K562 (cell line): ENCODE data around the gene CCT8L2. TPM values are rescaled to one million over a fixed set of nuclear protein-coding genes. Genes with fewer than 3 reads are reported as not detected.
"Not testable (repeated sequence)": the region's sequence is repeated elsewhere in the genome, so short reads cannot be mapped to it uniquely, and the experiment has no call there.

ENCODE experiments used
- AFF1 ChIP-seq, 2 experiments: fragments of 450-650 bp; IDR thresholded peaks; 2 replicates each; pipeline ENCODE4 v1.6.1; 2018; ENCODE audit warnings: mild to moderate bottlenecking in 2 of 2, low read depth in 1 of 2; ENCODE audit not compliant: partially characterized antibody in 2 of 2
- AFF4 ChIP-seq: sonication (generic); formaldehyde crosslinking; IDR thresholded peaks from 2 replicates; pipeline ENCODE4 v1.8.0; 2023; ENCODE audit warnings: mild to moderate bottlenecking, missing genetic modification reagents
- CREB3L1 ChIP-seq: fragments of 450-650 bp; IDR thresholded peaks from 2 replicates; pipeline ENCODE4 v1.6.1; 2014; ENCODE audit warnings: low read depth, mild to moderate bottlenecking, moderate library complexity, borderline replicate concordance
- NR2C2 ChIP-seq, 2 experiments: fragments of 200-800 bp in 1 of 2; sonication (Bioruptor generic) in 1 of 2; sonication (generic) in 1 of 2; formaldehyde crosslinking in 1 of 2; IDR thresholded peaks; 2 replicates each; pipeline versions ENCODE4 v1.6.1 to v1.8.0; 2016 to 2022; ENCODE audit warnings: mild to moderate bottlenecking in 1 of 2, missing compliant biosample characterization in 1 of 2, missing genetic modification characterization in 1 of 2, missing genetic modification reagents in 1 of 2
- SMARCC2 ChIP-seq: fragments of 450-650 bp; IDR thresholded peaks from 2 replicates; pipeline ENCODE4 v1.6.1; 2017; ENCODE audit warnings: antibody characterized with exemption, moderate library complexity, mild to moderate bottlenecking, low read depth
- SMARCE1 ChIP-seq: fragments of 450-650 bp; IDR thresholded peaks from 2 replicates; pipeline ENCODE4 v1.7.1; 2016; ENCODE audit warnings: mild to moderate bottlenecking
- YY1 ChIP-seq, 3 experiments: IDR thresholded peaks; 2 replicates each; pipeline ENCODE4 v1.6.1; 2011; ENCODE audit warnings: low read length in 2 of 3, mild to moderate bottlenecking in 2 of 3, moderate library complexity in 2 of 3, borderline replicate concordance in 1 of 3, control low read depth in 1 of 3, low read depth in 1 of 3; ENCODE audit not compliant: insufficient read depth in 3 of 3, insufficient replicate concordance in 2 of 3, control insufficient read depth in 1 of 3, insufficient read length in 1 of 3; ENCODE audit errors: extremely low read depth in 1 of 3
- polyA plus RNA-seq, 8 experiments: library from polyadenylated mRNA; depleted of rRNA in 4 of 8; stranded (reverse) in 5 of 8; unstranded in 3 of 8; fragments of >200 nt; fragmentation: Nextera tagmentation in 2 of 8; fragmentation: Illumina TruSeq in 1 of 8; extraction: Ambion mirVana in 2 of 8; extraction: Trizol in 1 of 8; gene quantifications; 2 replicates each; pipeline versions ENCODE4 v1.2.1 to v1.2.3, GENCODE V29; 2011 to 2014; ENCODE audit warnings: inconsistent platforms in 1 of 8, missing spikeins in 1 of 8
- total RNA-seq, 7 experiments: library from RNA; depleted of rRNA in 6 of 7; stranded (reverse); fragments of >200 nt in 6 of 7; fragmentation: Illumina TruSeq in 2 of 7; extraction: Trizol in 2 of 7; gene quantifications; 2 replicates each; pipeline versions ENCODE4 v1.2.1 to v1.2.3, GENCODE V29; 2011 to 2021; ENCODE audit warnings: low replicate concordance in 1 of 7
- TF ChIP-seq, protein P1 (sequence below): sonication (generic); formaldehyde crosslinking; IDR thresholded peaks from 2 replicates; pipeline ENCODE4 v1.8.0; 2022; ENCODE audit warnings: mild to moderate bottlenecking, missing genetic modification reagents

CCT8L2 gene
- total and polyA plus RNA-seq, 9 of the 15 experiments (the other 6 are each of a cell fraction or from before 2014, with no cell fraction given) = 0.13 TPM; not detected in 8

GRCh38 chr22:16602728-16603447 lies 10.3 kb upstream of the CCT8L2 start (continued):
- TF ChIP-seq SMARCE1 (peak; percentile 64), CREB3L1 (peak; percentile 46; the same call in 1 of the 2 replicates), AFF1 (IDR thresholded peaks at IDR 0.05; ENCODE audit: low read depth in 1 of 2, partially characterized antibody in 2 of 2) (peak; percentile 37 to 39), AFF4 (CRISPR knock-in tag) (peak; percentile 31; the same call in 1 of the 2 replicates), SMARCC2 (0 out of 2 replicates have a peak, but pooled peaks have one; percentile 58), YY1 (IDR thresholded peaks at IDR 0.05; ENCODE audit: borderline replicate concordance in 1 of 3, control insufficient read depth in 1 of 3, extremely low read depth in 1 of 3, insufficient read depth in 3 of 3, insufficient read length in 1 of 3, insufficient replicate concordance in 2 of 3, low read depth in 1 of 3, low read length in 2 of 3) (peak in 1 of 3 experiments; percentile 14), NR2C2 (CRISPR knock-in tag; IDR thresholded peaks at IDR 0.05) (0 out of 2 replicates have a peak, but pooled peaks have one; percentile 13)
- TF ChIP-seq, protein P1, sequence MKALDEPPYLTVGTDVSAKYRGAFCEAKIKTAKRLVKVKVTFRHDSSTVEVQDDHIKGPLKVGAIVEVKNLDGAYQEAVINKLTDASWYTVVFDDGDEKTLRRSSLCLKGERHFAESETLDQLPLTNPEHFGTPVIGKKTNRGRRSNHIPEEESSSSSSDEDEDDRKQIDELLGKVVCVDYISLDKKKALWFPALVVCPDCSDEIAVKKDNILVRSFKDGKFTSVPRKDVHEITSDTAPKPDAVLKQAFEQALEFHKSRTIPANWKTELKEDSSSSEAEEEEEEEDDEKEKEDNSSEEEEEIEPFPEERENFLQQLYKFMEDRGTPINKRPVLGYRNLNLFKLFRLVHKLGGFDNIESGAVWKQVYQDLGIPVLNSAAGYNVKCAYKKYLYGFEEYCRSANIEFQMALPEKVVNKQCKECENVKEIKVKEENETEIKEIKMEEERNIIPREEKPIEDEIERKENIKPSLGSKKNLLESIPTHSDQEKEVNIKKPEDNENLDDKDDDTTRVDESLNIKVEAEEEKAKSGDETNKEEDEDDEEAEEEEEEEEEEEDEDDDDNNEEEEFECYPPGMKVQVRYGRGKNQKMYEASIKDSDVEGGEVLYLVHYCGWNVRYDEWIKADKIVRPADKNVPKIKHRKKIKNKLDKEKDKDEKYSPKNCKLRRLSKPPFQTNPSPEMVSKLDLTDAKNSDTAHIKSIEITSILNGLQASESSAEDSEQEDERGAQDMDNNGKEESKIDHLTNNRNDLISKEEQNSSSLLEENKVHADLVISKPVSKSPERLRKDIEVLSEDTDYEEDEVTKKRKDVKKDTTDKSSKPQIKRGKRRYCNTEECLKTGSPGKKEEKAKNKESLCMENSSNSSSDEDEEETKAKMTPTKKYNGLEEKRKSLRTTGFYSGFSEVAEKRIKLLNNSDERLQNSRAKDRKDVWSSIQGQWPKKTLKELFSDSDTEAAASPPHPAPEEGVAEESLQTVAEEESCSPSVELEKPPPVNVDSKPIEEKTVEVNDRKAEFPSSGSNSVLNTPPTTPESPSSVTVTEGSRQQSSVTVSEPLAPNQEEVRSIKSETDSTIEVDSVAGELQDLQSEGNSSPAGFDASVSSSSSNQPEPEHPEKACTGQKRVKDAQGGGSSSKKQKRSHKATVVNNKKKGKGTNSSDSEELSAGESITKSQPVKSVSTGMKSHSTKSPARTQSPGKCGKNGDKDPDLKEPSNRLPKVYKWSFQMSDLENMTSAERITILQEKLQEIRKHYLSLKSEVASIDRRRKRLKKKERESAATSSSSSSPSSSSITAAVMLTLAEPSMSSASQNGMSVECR = peak; percentile 64; the same call in 1 of the 2 replicates
- TF ChIP-seq NR2C2 (tag; IDR thresholded peaks at IDR 0.05) = not testable (repeated sequence)
